ENCODE results near the gene ECHDC3. TPM values are rescaled to one million over a fixed set of nuclear protein-coding genes. Genes with fewer than 3 reads are reported as not detected.

Gene ECHDC3
- total and polyA plus RNA-seq, 2 donors (not counting 3 experiments of a cell fraction or from before 2014, with no cell fraction given): 6.0 to 7.3 TPM

GRCh38 chr10:11700539-11700938, 41.6 kb upstream of the ECHDC3 start:
- Histone ChIP-seq H3K4me2 (ENCODE audit: insufficient read depth, low read length) (no peak overlapping the region), H3K9me3 (replicated peaks; ENCODE audit: control insufficient read depth, insufficient read depth, low read length) (no peaks in the 10 kb centered on the region), H3K36me3 (ENCODE audit: control insufficient read depth in 2 of 2, extremely low read depth in 1 of 2, insufficient read depth in 2 of 2, low read length in 2 of 2) (no peaks in the 10 kb centered on the region), H3K79me2 (ENCODE audit: control insufficient read depth, insufficient read depth, low read length) (no peaks in the 10 kb centered on the region), H3K9ac (replicated peaks; ENCODE audit: extremely low read depth, insufficient read depth, low read length) (no peak overlapping the region), H3K9me1 (replicated peaks; ENCODE audit: control insufficient read depth, extremely low read depth, insufficient read depth, low read length) (no peaks in the 10 kb centered on the region), H4K20me1 (replicated peaks; ENCODE audit: control insufficient read depth, extremely low read depth, insufficient read depth, low read length) (no peaks in the 10 kb centered on the region), H3K4me3 (replicated peaks in 1 of 3; ENCODE audit: insufficient read depth in 1 of 3, low read depth in 1 of 3, low read length in 3 of 3) (no peak overlapping the region), H3K27ac (ENCODE audit: insufficient read depth, low read depth, low read length) (no peak overlapping the region), H3K4me1 (ENCODE audit: control insufficient read depth, extremely low read depth, insufficient read depth, low read length) (no peaks in the 10 kb centered on the region), H3K27me3 (ENCODE audit: control insufficient read depth in 2 of 2, insufficient read depth in 2 of 2, low read length in 2 of 2) (no peaks in the 10 kb centered on the region), H2AFZ (ENCODE audit: low read depth, low read length) (no peak overlapping the region)
- TF ChIP-seq, protein P1, sequence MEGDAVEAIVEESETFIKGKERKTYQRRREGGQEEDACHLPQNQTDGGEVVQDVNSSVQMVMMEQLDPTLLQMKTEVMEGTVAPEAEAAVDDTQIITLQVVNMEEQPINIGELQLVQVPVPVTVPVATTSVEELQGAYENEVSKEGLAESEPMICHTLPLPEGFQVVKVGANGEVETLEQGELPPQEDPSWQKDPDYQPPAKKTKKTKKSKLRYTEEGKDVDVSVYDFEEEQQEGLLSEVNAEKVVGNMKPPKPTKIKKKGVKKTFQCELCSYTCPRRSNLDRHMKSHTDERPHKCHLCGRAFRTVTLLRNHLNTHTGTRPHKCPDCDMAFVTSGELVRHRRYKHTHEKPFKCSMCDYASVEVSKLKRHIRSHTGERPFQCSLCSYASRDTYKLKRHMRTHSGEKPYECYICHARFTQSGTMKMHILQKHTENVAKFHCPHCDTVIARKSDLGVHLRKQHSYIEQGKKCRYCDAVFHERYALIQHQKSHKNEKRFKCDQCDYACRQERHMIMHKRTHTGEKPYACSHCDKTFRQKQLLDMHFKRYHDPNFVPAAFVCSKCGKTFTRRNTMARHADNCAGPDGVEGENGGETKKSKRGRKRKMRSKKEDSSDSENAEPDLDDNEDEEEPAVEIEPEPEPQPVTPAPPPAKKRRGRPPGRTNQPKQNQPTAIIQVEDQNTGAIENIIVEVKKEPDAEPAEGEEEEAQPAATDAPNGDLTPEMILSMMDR (IDR thresholded peaks at IDR 0.05; ENCODE audit: extremely low read depth in 1 of 2, insufficient read depth in 1 of 2, low read depth in 1 of 2, low read length in 2 of 2): no peak
- TF ChIP-seq MYC (IDR thresholded peaks at IDR 0.05; ENCODE audit: low read depth, low read length) (no peak), EZH2 (IDR thresholded peaks at IDR 0.05; ENCODE audit: borderline replicate concordance, low read depth, low read length, severe bottlenecking) (no peak), JUN (IDR thresholded peaks at IDR 0.05; ENCODE audit: borderline replicate concordance, insufficient read depth, insufficient read length, low read depth) (no peak), FOS (IDR thresholded peaks at IDR 0.05; ENCODE audit: borderline replicate concordance, insufficient read depth, low read length) (no peak), POLR2AphosphoS5 (IDR thresholded peaks at IDR 0.05; ENCODE audit: insufficient read depth, low read depth, low read length) (no peak), POLR2A (IDR thresholded peaks at IDR 0.05; ENCODE audit: low read depth, low read length) (no peak), GATA2 (IDR thresholded peaks at IDR 0.05; ENCODE audit: insufficient read depth, insufficient read length, low read depth, low read length) (no peak)
- TF ChIP-seq, protein P2, sequence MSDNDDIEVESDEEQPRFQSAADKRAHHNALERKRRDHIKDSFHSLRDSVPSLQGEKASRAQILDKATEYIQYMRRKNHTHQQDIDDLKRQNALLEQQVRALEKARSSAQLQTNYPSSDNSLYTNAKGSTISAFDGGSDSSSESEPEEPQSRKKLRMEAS (IDR thresholded peaks at IDR 0.05; ENCODE audit: insufficient read depth, insufficient read length): no peak
- intact Hi-C loops (cut with micrococcal nuclease): no loop called here
- FAIRE-seq: no peak
- ChIA-PET CTCF (interaction anchor here (0.6 kb wide), 1 partner anchor 24 kb away, joined by 3 read pairs; no protein-coding TSS in a partner anchor), POLR2A (no interaction called here)
- no peak for DNase-seq (ENCODE audit: low read depth, low spot score)
- dilution Hi-C loops (cut with MboI; ENCODE audit: extremely low pct_ligation_motif_present, low sequenced_read_pairs): no loop called here
- BruUV-seq (replicated peaks): no TSS peak
